GM18867 (cell line): ENCODE data around the gene GKN2.

Experiments used
- ATAC-seq: cut with Tn5 transposase; IDR thresholded peaks from one replicate; pipeline ENCODE4 v1.9.1; 2021; ENCODE audit warnings: mild to moderate bottlenecking, moderate library complexity; ENCODE audit not compliant: unreplicated experiment

GKN2 gene

GRCh38 chr2:68921646-68922045 is 31.0 kb downstream of the GKN2 start:
- no peak for ATAC-seq

GRCh38 chr2:68920481-68921170 is 32.1 kb downstream of the GKN2 start:
- ATAC-seq, result no peak

- ATAC-seq, result no peak
Measured at GRCh38 chr2:68918497-68918896, 34.2 kb downstream of the GKN2 start.

- ATAC-seq, result no peak
Measured at GRCh38 chr2:68917034-68917718, 35.5 kb downstream of the GKN2 start.

- ATAC-seq, result no peak
Measured at GRCh38 chr2:68916226-68916625, 36.5 kb downstream of the GKN2 start.

GRCh38 chr2:68915393-68915792 is 37.3 kb downstream of the GKN2 start:
- ATAC-seq, result no peak

- no peak for ATAC-seq
Measured at GRCh38 chr2:68913359-68913758, 39.3 kb downstream of the GKN2 start.

GRCh38 chr2:68912732-68913131 is 40.0 kb downstream of the GKN2 start:
- ATAC-seq, result no peak

GRCh38 chr2:68912111-68912510 is 40.6 kb downstream of the GKN2 start:
- ATAC-seq, result no peak

- no peak for ATAC-seq
Measured at GRCh38 chr2:68911709-68912108, 41.0 kb downstream of the GKN2 start.

GRCh38 chr2:68911246-68911645 is 41.4 kb downstream of the GKN2 start:
- ATAC-seq, result no peak

- peak; percentile 53 for ATAC-seq
Measured at GRCh38 chr2:68909793-68910674, 42.7 kb downstream of the GKN2 start.

GRCh38 chr2:68908392-68908970 is 44.2 kb downstream of the GKN2 start:
- ATAC-seq, result peak; percentile 98

GRCh38 chr2:68907920-68908253 is 44.8 kb downstream of the GKN2 start:
- ATAC-seq, result peak; percentile 22

GRCh38 chr2:68907232-68907919 is 45.3 kb downstream of the GKN2 start:
- no peak for ATAC-seq

- ATAC-seq, result no peak
Measured at GRCh38 chr2:68906716-68907115, 46.0 kb downstream of the GKN2 start.

GRCh38 chr2:68905116-68905515 is 47.6 kb downstream of the GKN2 start:
- ATAC-seq, result no peak

GRCh38 chr2:68901561-68901960 is 51.1 kb downstream of the GKN2 start:
- ATAC-seq, result no peak

- ATAC-seq, result no peak
Measured at GRCh38 chr2:68901199-68901514, 51.5 kb downstream of the GKN2 start.

- no peak for ATAC-seq
Measured at GRCh38 chr2:68900496-68901198, 52.0 kb downstream of the GKN2 start.
